Gastrocnemius medialis (tissue), 4 donors: ENCODE data around the gene STAT6.

ENCODE experiments used
- CTCF ChIP-seq, 5 experiments: fragments of 450-650 bp in 3 of 5; fragments of 200-600 bp in 2 of 5; sonication (generic) in 2 of 5; IDR thresholded peaks in 4 of 5; conservative IDR thresholded peaks in 1 of 5; 1 replicate in 4 of 5; 2 replicates in 1 of 5; pipeline ENCODE4 v1.5.1; 2016 to 2019; ENCODE audit warnings: antibody characterized with exemption in 5 of 5, mild to moderate bottlenecking in 3 of 5, moderate library complexity in 3 of 5
- POLR2A ChIP-seq, 2 donors: fragments of 450-650 bp; IDR thresholded peaks; one replicate each; pipeline ENCODE4 v1.6.1; 2017; ENCODE audit warnings: antibody characterized with exemption in 2 of 2, mild to moderate bottlenecking in 2 of 2, moderate library complexity in 2 of 2

DNA sequence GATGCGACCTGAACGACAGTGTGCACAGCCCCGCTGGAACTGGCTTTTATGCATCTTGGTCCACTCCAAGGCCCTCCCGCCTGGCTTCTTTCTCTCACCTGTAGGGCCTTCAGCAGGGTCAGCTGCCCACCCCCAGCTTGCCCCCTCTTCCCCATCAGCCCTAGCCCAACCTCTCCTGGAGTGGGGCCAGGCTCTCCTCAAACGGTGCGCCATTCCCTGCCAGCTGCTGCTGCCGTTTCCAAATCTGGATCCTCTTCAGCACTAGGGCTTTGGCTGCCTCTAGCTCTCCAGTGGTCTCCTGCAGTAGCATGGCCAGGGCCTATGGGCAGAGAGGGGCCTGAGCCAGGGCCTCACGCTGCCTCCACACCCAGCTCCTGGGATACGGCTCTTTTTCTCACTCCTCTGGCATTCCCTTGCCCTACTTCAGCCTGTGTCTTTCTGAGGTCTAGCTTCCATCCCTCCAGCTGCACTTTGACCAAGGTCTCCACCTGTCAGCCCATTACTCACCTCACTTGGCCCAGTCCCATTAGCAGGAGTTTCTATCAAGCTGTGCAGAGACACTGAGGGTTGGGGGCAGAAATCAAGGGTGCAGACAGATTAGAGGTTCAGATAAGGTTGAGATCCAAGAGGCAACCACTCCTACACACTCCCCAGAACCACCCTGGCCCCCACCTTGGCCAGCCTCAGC, 5.0 kb downstream of the STAT6 start:
- TF ChIP-seq CTCF (IDR thresholded peaks at IDR 0.05 in 4 of 5, conservative IDR thresholded peaks at IDR 0.05 in 1 of 5) = no peak
- no peak for TF ChIP-seq POLR2A (IDR thresholded peaks at IDR 0.05)
